ENCODE data around the gene IFNLR1. TPM values are rescaled to one million over a fixed set of nuclear protein-coding genes. Genes with fewer than 3 reads are reported as not detected.

IFNLR1 gene
- total and polyA plus RNA-seq, 9 of the 15 experiments (the other 6 are each of a cell fraction or from before 2014, with no cell fraction given): not detected

- no peak; the same call in 1 of the 2 replicates for TF ChIP-seq AFF4 (CRISPR knock-in tag; IDR thresholded peaks at IDR 0.05)
- no peak for TF ChIP-seq GABPB2 (CRISPR knock-in tag; conservative IDR thresholded peaks at IDR 0.05)
- TF ChIP-seq LARP7 (IDR thresholded peaks at IDR 0.05): no peak
- peak; percentile 38 to 64 for TF ChIP-seq RAD21 (CRISPR knock-in tag; conservative IDR thresholded peaks at IDR 0.05 in 1 of 2, IDR thresholded peaks at IDR 0.05 in 1 of 2)
- TF ChIP-seq BCLAF1 (IDR thresholded peaks at IDR 0.05; ENCODE audit: borderline replicate concordance in 1 of 2, control insufficient read depth in 1 of 2, low read depth in 2 of 2, low read length in 1 of 2): no peak
- peak; percentile 20; the same call in 1 of the 2 replicates for TF ChIP-seq JUND (IDR thresholded peaks at IDR 0.05; ENCODE audit: borderline replicate concordance, low read depth, low read length)
- no peak; the same call in 2 of the 3 replicates for TF ChIP-seq JUND (tag; IDR thresholded peaks at IDR 0.05; ENCODE audit: borderline replicate concordance, low read depth, low read length)
- no peak for TF ChIP-seq TBL1XR1 (IDR thresholded peaks at IDR 0.05; ENCODE audit: low read length in 2 of 2)
- no peak for TF ChIP-seq EWSR1 (IDR thresholded peaks at IDR 0.05; ENCODE audit: borderline replicate concordance, low read depth, partially characterized antibody)
- peak; percentile 32 for TF ChIP-seq VEZF1 (CRISPR knock-in tag; IDR thresholded peaks at IDR 0.05)
- no peak for TF ChIP-seq SREBF1 (IDR thresholded peaks at IDR 0.05; ENCODE audit: borderline replicate concordance, low read depth, low read length)
- TF ChIP-seq U2AF1 (optimal IDR thresholded peaks at IDR 0.05; ENCODE audit: low read depth, low read length): no peak
Observed at GRCh38 chr1:24150234-24151174, 36.6 kb downstream of the IFNLR1 start (continued).

Data from K562 (cell line).